Caco-2 (cell line): Measurements from ENCODE around the gene CUL9. TPM values are rescaled to one million over a fixed set of nuclear protein-coding genes. Genes with fewer than 3 reads are reported as not detected.

Source experiments
- BruUV-seq: library from RNA; stranded (reverse); fragments of 400-500 nt; replicated peaks from 2 replicates; lab custom pipeline; 2021; lab: Mats Ljungman, UMichigan
- CTCF ChIA-PET: fragments of 300-600 bp; sonication (Branson Sonifier 250); formaldehyde crosslinking; loops from one replicate; lab custom pipeline; 2022; ENCODE audit warnings: antibody characterized with exemption; lab: Charles Lee
- POLR2A ChIA-PET: fragments of 300-600 bp; sonication (Branson Sonifier 250); formaldehyde crosslinking; loops from one replicate; lab custom pipeline; 2022; ENCODE audit warnings: antibody characterized with exemption; lab: Charles Lee
- DNase-seq, 2 experiments: peaks; one replicate each; pipeline versions ENCODE4 v3.0.0 to v3.0.0-alpha.2; 2020 to 2022
- H3K27me3 ChIP-seq: replicated peaks from 2 replicates; pipeline ENCODE4 v1.6.0; 2011; ENCODE audit warnings: low read length; ENCODE audit not compliant: control insufficient read depth, insufficient read depth
- H3K36me3 ChIP-seq: 2 replicates; pipeline ENCODE4 v1.5.1; 2011; ENCODE audit warnings: low read length; ENCODE audit not compliant: control insufficient read depth, insufficient read depth
- H3K4me1 ChIP-seq: fragments of 250-450 bp; sonication (Bioruptor Pico); 2 replicates; pipeline ENCODE4 v1.5.1; 2020; ENCODE audit warnings: mild to moderate bottlenecking
- H3K4me3 ChIP-seq: 2 replicates; pipeline ENCODE4 v1.5.1; 2011; ENCODE audit warnings: low read depth, mild to moderate bottlenecking, control low read depth, low read length
- H3K9me3 ChIP-seq: fragments of 250-450 bp; sonication (Bioruptor Pico); 2 replicates; pipeline ENCODE4 v1.5.1; 2020; ENCODE audit warnings: mild to moderate bottlenecking, moderate library complexity
- H3K27ac Mint-ChIP-seq: one replicate; pipeline ENCODE4 v1.8.0; 2022; ENCODE audit warnings: mixed read lengths; ENCODE audit not compliant: unreplicated experiment
- H3K27me3 Mint-ChIP-seq: one replicate; pipeline ENCODE4 v1.8.0; 2022; ENCODE audit warnings: mixed read lengths; ENCODE audit not compliant: insufficient read depth, unreplicated experiment
- H3K36me3 Mint-ChIP-seq: one replicate; pipeline ENCODE4 v1.8.0; 2022; ENCODE audit warnings: mild to moderate bottlenecking, mixed read lengths; ENCODE audit not compliant: insufficient read depth, unreplicated experiment
- H3K4me1 Mint-ChIP-seq: one replicate; pipeline ENCODE4 v1.8.0; 2022; ENCODE audit warnings: low read depth, mixed read lengths; ENCODE audit not compliant: unreplicated experiment
- H3K4me3 Mint-ChIP-seq: one replicate; pipeline ENCODE4 v1.8.0; 2022; ENCODE audit warnings: mild to moderate bottlenecking, moderate library complexity, mixed read lengths; ENCODE audit not compliant: unreplicated experiment
- H3K9me3 Mint-ChIP-seq: one replicate; pipeline ENCODE4 v1.8.0; 2022; ENCODE audit warnings: mixed read lengths; ENCODE audit not compliant: unreplicated experiment
- intact Hi-C: fragments of 100-400 bp; cut with micrococcal nuclease; formaldehyde crosslinking; loops from one replicate; pipeline ENCODE4 v1.10.0; 2022; ENCODE audit not compliant: unreplicated experiment
- total RNA-seq: library from RNA; stranded (reverse); gene quantifications from 2 replicates; pipeline ENCODE4 v1.2.3, GENCODE V29; 2022
- TF ChIP-seq, protein P1 (sequence below), 2 experiments: fragments of 200-600 bp in 1 of 2; IDR thresholded peaks; 1 replicate in 1 of 2; 2 replicates in 1 of 2; pipeline versions ENCODE4 v1.5.1 to v1.8.0; 2011 to 2022; ENCODE audit warnings: antibody characterized with exemption in 1 of 2, control low read depth in 1 of 2, inconsistent platforms in 1 of 2, low read depth in 1 of 2, low read length in 1 of 2, mild to moderate bottlenecking in 1 of 2, moderate library complexity in 1 of 2; ENCODE audit not compliant: insufficient read depth in 1 of 2, severe bottlenecking in 1 of 2, unreplicated experiment in 1 of 2

The CUL9 gene
- total RNA-seq, 1 experiment from 2014 or later: 16.7 TPM

DNA sequence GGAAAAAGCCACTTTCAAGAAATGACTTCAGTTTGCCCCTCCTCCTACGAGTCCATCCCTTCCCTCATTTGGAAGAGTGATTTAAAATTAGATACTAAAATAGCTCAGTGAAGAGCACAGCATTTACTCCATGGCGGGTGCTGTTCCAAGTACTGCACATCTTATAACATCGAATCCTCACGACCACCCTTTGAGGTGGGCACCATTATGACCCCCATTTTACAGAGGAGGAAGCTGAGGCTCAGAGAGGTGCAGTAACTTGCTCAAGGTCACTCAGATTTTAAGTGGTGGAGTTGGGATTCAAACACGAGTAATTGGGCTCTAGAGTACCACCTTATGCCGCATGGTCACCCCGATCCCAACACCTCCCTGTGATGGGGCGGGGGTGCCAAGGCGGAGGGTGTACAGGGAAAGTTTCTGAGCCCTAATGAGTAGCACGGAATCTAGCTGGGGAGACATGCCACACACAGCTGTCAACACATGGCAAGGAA is 86.8 kb downstream of the CUL9 start:
- CTCF ChIA-PET: interaction anchor here (1.0 kb wide), 2 partner anchors 67 to 87 kb away, joined by 3 read pairs; no protein-coding TSS in a partner anchor
- Histone ChIP-seq H3K36me3 (no peaks in the 10 kb centered on the region), H3K4me3 (no peak overlapping the region), H3K4me1 (peaks cover 31% of the 10 kb centered on the region), H3K27me3 (no peaks in the 10 kb centered on the region), H3K9me3 (no peaks in the 10 kb centered on the region)
- no peaks in the 10 kb centered on the region for H3K27me3 Mint-ChIP-seq
- H3K27ac Mint-ChIP-seq: no peak overlapping the region
- H3K36me3 Mint-ChIP-seq: no peaks in the 10 kb centered on the region
- DNase-seq: no peak
- H3K4me3 Mint-ChIP-seq: no peak overlapping the region
- H3K4me1 Mint-ChIP-seq: peaks cover 18% of the 10 kb centered on the region
- H3K9me3 Mint-ChIP-seq: no peaks in the 10 kb centered on the region
- no TSS peak for BruUV-seq
- TF ChIP-seq, protein P1, sequence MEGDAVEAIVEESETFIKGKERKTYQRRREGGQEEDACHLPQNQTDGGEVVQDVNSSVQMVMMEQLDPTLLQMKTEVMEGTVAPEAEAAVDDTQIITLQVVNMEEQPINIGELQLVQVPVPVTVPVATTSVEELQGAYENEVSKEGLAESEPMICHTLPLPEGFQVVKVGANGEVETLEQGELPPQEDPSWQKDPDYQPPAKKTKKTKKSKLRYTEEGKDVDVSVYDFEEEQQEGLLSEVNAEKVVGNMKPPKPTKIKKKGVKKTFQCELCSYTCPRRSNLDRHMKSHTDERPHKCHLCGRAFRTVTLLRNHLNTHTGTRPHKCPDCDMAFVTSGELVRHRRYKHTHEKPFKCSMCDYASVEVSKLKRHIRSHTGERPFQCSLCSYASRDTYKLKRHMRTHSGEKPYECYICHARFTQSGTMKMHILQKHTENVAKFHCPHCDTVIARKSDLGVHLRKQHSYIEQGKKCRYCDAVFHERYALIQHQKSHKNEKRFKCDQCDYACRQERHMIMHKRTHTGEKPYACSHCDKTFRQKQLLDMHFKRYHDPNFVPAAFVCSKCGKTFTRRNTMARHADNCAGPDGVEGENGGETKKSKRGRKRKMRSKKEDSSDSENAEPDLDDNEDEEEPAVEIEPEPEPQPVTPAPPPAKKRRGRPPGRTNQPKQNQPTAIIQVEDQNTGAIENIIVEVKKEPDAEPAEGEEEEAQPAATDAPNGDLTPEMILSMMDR (IDR thresholded peaks at IDR 0.05; ENCODE audit: insufficient read depth in 1 of 2, low read depth in 1 of 2, low read length in 1 of 2, severe bottlenecking in 1 of 2, unreplicated experiment in 1 of 2): no peak
- intact Hi-C loops: no loop called here
- POLR2A ChIA-PET: no interaction called here

GRCh38 chr6:43269273-43270007 is 87.4 kb downstream of the CUL9 start:
- POLR2A ChIA-PET: interaction anchor here (0.6 kb wide), 1 partner anchor 235 kb away, joined by 7 read pairs; no protein-coding TSS in a partner anchor
- intact Hi-C loops: no loop called here
- DNase-seq: no peak
- peaks cover 35% of the 10 kb centered on the region for H3K4me1 ChIP-seq
- no TSS peak for BruUV-seq
- no peaks in the 10 kb centered on the region for H3K9me3 Mint-ChIP-seq
- H3K9me3 ChIP-seq: no peaks in the 10 kb centered on the region
- CTCF ChIA-PET: no interaction called here
- H3K4me1 Mint-ChIP-seq: peaks cover 18% of the 10 kb centered on the region
- no peaks in the 10 kb centered on the region for H3K27me3 ChIP-seq
- no peak overlapping the region for H3K27ac Mint-ChIP-seq
- H3K36me3 Mint-ChIP-seq: no peaks in the 10 kb centered on the region
- no peaks in the 10 kb centered on the region for H3K36me3 ChIP-seq
- H3K27me3 Mint-ChIP-seq: no peaks in the 10 kb centered on the region
- H3K4me3 ChIP-seq: no peak overlapping the region
- H3K4me3 Mint-ChIP-seq: no peak overlapping the region
- TF ChIP-seq, protein P1 (IDR thresholded peaks at IDR 0.05; ENCODE audit: insufficient read depth in 1 of 2, low read depth in 1 of 2, low read length in 1 of 2, severe bottlenecking in 1 of 2, unreplicated experiment in 1 of 2): no peak

GRCh38 chr6:43271103-43271815 is 89.3 kb downstream of the CUL9 start:
- BruUV-seq: no TSS peak

More at GRCh38 chr6:43271103-43271815, 89.3 kb downstream of the CUL9 start:
- Histone ChIP-seq H3K4me1 (peaks cover 44% of the 10 kb centered on the region), H3K27me3 (no peaks in the 10 kb centered on the region), H3K9me3 (no peaks in the 10 kb centered on the region), H3K36me3 (no peaks in the 10 kb centered on the region), H3K4me3 (no peak overlapping the region)
- H3K9me3 Mint-ChIP-seq: no peaks in the 10 kb centered on the region
- POLR2A ChIA-PET: no interaction called here
- no peaks in the 10 kb centered on the region for H3K27me3 Mint-ChIP-seq
- CTCF ChIA-PET: interaction anchor here (0.6 kb wide), 1 partner anchor 120 kb away, joined by 3 read pairs; no protein-coding TSS in a partner anchor
- H3K4me3 Mint-ChIP-seq: no peak overlapping the region
- intact Hi-C loops: no loop called here
- DNase-seq: no peak
- peaks cover 18% of the 10 kb centered on the region for H3K4me1 Mint-ChIP-seq
- H3K27ac Mint-ChIP-seq: no peak overlapping the region
- TF ChIP-seq, protein P1 (IDR thresholded peaks at IDR 0.05; ENCODE audit: insufficient read depth in 1 of 2, low read depth in 1 of 2, low read length in 1 of 2, severe bottlenecking in 1 of 2, unreplicated experiment in 1 of 2): no peak
- H3K36me3 Mint-ChIP-seq: no peaks in the 10 kb centered on the region
